ENCODE results near the gene PRRT3.
A peak's percentile ranks its signal among the peaks of the same experiment; 100 is the strongest.

The PRRT3 gene

DNA sequence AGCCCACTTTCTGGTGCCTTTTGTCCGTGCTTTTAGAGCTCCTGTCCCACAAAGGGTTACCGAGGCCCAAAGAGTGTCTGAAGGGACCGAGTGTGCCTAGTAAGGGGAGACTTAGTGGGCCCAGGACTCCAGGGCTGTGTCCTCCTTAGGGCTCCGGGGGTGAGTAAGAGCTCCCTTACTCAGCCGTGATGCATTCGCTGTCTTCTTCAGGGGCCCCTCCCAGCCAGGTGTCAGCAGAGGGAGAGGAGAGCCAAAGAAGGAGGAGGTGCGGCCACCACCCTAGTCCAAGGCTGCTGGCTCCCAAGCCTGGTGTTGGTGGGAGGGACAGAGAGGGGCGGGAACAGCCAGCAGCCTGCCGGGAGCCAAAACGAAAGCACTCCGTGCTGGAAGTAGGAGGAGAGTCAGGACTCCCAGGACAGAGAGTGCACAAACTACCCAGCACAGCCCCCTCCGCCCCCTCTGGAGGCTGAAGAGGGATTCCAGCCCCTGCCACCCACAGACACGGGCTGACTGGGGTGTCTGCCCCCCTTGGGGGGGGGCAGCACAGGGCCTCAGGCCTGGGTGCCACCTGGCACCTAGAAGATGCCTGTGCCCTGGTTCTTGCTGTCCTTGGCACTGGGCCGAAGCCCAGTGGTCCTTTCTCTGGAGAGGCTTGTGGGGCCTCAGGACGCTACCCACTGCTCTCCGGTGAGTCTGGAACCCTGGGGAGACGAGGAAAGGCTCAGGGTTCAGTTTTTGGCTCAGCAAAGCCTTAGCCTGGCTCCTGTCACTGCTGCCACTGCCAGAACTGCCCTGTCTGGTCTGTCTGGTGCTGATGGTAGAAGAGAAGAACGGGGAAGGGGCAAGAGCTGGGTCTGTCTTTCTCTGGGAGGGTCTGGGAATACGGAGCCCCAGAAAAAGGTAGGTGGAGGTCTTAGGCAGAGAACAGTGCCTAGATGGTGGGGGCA is 35.2 kb downstream of the PRRT3 start, which contains the start of gene IL17RC:
IL17RC (plus strand) TSS at position 365 of the 947 bp plus-strand sequence; CDS start at position 583, 218 bp downstream.
- Histone ChIP-seq H3K4me1 (ENCODE audit: insufficient read depth, low read length) (peaks cover 5% of the 10 kb centered on the region; the same call in 1 of the 2 replicates), H3K9me3 (ENCODE audit: control insufficient read depth, insufficient read depth, low read length) (no peaks in the 10 kb centered on the region), H3K9ac (ENCODE audit: low read depth, low read length) (peak within 1 kb of the TSS; percentile 62), H3K36me3 (ENCODE audit: insufficient read depth, low read length) (no peaks in the 10 kb centered on the region)

DNA sequence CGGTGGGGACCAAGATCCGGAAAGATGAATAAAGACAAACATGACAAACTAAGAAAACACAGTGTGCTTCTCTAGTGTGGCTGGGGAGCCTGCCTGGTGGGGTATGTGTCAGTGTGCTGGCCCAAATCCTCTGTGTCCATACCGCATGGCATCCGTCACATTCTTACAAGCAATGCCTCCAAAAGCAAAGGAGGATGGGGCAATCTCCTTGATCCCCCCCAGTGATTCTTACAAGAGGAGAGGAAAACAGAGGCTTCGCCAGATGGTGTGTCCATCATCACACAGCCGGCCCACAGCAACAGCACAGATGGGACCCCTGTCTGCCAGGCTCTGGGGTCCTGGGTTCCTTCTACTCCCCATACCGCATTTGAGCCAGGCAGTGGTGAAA is 35.9 kb downstream of the PRRT3 start:
- Histone ChIP-seq H3K9me3 (ENCODE audit: control insufficient read depth, insufficient read depth, low read length) (no peaks in the 10 kb centered on the region), H3K36me3 (ENCODE audit: insufficient read depth, low read length) (no peaks in the 10 kb centered on the region), H3K9ac (ENCODE audit: low read depth, low read length) (peak overlapping the region; percentile 42), H3K4me1 (ENCODE audit: insufficient read depth, low read length) (peaks cover 5% of the 10 kb centered on the region; the same call in 1 of the 2 replicates)

DNA sequence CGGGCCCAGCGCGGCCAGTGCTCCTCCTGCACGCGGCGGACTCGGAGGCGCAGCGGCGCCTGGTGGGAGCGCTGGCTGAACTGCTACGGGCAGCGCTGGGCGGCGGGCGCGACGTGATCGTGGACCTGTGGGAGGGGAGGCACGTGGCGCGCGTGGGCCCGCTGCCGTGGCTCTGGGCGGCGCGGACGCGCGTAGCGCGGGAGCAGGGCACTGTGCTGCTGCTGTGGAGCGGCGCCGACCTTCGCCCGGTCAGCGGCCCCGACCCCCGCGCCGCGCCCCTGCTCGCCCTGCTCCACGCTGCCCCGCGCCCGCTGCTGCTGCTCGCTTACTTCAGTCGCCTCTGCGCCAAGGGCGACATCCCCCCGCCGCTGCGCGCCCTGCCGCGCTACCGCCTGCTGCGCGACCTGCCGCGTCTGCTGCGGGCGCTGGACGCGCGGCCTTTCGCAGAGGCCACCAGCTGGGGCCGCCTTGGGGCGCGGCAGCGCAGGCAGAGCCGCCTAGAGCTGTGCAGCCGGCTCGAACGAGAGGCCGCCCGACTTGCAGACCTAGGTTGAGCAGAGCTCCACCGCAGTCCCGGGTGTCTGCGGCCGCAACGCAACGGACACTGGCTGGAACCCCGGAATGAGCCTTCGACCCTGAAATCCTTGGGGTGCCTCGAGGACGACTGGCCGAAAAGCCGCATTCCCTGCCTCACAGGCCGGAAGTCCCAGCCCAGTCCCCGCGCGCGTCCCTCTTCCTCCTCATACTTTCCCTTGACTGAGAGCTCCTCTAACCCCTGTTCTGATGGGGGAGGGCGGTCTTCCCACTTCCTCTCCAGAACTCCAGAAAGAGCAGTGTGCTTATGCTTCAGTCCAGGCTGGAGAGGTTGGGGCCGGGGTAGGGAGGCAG is 36.7 kb downstream of the PRRT3 start:
- Histone ChIP-seq H3K36me3 (ENCODE audit: insufficient read depth, low read length) (no peaks in the 10 kb centered on the region), H3K9ac (ENCODE audit: low read depth, low read length) (peak overlapping the region; percentile 62), H3K4me1 (ENCODE audit: insufficient read depth, low read length) (peaks cover 5% of the 10 kb centered on the region; the same call in 1 of the 2 replicates), H3K9me3 (ENCODE audit: control insufficient read depth, insufficient read depth, low read length) (no peaks in the 10 kb centered on the region)

DNA sequence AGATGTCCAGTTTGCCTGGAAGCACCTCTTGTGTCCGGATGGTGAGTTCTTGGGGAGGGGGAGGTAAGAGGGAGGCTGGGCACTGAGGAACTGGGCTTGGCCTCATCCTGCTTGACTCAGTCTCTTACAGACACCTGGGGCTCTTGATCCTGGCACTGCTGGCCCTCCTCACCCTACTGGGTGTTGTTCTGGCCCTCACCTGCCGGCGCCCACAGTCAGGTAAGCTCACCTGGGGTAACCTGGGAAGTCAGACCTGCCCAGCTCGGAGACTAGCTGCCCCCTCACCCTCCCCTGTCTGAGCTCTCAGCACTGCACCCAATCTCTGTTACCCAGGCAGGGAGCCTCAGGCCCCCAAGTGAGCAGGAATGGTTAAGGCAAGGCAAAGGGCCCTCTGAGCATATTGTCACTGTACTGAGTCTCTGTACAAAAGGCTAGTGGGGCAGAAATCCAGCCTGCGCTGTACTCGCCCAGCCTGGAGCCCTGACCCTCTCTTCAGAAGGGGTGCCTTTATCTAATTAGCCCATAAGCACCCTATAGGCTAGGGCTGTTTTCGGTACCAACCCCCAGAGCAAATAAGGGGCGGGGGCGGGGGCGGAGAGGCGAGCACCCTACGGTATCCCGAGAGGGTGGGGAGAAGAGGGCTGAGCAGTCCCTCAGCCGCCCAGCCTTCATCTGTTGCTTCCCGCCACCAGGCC is 37.5 kb downstream of the PRRT3 start:
- Histone ChIP-seq H3K9ac (ENCODE audit: low read depth, low read length) (peak overlapping the region; percentile 62; the same call in 1 of the 2 replicates), H3K36me3 (ENCODE audit: insufficient read depth, low read length) (no peaks in the 10 kb centered on the region), H3K9me3 (ENCODE audit: control insufficient read depth, insufficient read depth, low read length) (no peaks in the 10 kb centered on the region), H3K4me1 (ENCODE audit: insufficient read depth, low read length) (peaks cover 5% of the 10 kb centered on the region; the same call in 1 of the 2 replicates)

DNA sequence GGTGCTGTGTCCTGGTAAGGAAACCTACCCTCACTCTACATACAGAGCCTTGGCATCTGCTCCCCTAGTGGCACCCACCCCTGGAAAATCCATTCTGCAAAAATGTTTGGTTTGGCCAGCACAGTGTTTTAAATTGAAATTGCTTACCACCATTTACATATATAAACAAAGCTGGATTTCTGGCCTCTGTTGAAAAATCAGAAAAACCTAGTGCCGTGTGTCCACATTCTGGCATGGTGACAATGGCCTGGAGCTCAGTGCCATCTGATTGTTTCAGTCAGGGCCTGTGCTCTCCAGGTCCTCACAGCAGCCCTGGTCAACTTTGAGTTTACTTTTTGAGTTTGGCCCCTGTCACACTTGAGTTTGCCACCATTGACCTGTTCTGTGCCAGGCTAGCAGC is 38.2 kb downstream of the PRRT3 start:
- H3K9ac ChIP-seq (ENCODE audit: low read depth, low read length), result no peak overlapping the region
- no peaks in the 10 kb centered on the region for H3K9me3 ChIP-seq (ENCODE audit: control insufficient read depth, insufficient read depth, low read length)
- no peaks in the 10 kb centered on the region for H3K36me3 ChIP-seq (ENCODE audit: insufficient read depth, low read length)
- H3K4me1 ChIP-seq (ENCODE audit: insufficient read depth, low read length), result peaks cover 5% of the 10 kb centered on the region; the same call in 1 of the 2 replicates

GRCh38 chr3:9913601-9914000 is 38.6 kb downstream of the PRRT3 start:
- peaks cover 5% of the 10 kb centered on the region; the same call in 1 of the 2 replicates for H3K4me1 ChIP-seq (ENCODE audit: insufficient read depth, low read length)

DNA sequence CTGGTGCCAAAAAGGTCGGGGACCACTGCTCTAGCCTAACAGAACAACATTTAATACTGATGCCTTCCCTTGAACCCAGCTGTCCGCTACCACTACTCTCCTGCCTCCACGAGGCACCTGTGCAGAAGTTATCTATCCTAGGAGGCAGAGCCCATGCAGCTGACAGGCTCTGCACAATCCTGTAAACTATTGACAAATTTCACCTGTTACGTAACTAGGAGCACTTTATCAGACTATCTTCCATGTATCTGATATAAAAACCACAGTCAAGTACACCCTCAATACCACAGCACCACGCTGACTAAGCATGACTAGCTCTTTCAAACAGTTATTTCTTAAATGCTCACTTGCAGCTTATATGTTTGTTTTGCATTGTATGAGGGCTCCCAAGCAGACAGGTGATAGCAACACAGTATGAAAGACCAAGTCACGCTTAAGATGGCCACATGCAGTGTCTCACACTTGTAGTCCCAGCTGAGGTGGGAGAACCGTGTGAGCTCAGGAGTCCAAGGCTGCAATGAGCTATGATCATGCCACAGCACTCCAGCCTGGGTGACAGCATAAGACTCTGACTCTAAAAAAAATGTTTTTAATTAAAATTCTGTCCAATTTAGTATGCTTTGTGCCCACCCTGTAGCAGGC is 39.8 kb downstream of the PRRT3 start:
- Histone ChIP-seq H3K9ac (ENCODE audit: low read depth, low read length) (no peak overlapping the region), H3K4me1 (ENCODE audit: insufficient read depth, low read length) (peaks cover 5% of the 10 kb centered on the region; the same call in 1 of the 2 replicates), H3K36me3 (ENCODE audit: insufficient read depth, low read length) (no peaks in the 10 kb centered on the region), H3K9me3 (ENCODE audit: control insufficient read depth, insufficient read depth, low read length) (no peaks in the 10 kb centered on the region)

More at GRCh38 chr3:9913601-9914000, 38.6 kb downstream of the PRRT3 start:
- Histone ChIP-seq H3K9ac (ENCODE audit: low read depth, low read length) (no peak overlapping the region), H3K36me3 (ENCODE audit: insufficient read depth, low read length) (no peaks in the 10 kb centered on the region), H3K9me3 (ENCODE audit: control insufficient read depth, insufficient read depth, low read length) (no peaks in the 10 kb centered on the region)

DNA sequence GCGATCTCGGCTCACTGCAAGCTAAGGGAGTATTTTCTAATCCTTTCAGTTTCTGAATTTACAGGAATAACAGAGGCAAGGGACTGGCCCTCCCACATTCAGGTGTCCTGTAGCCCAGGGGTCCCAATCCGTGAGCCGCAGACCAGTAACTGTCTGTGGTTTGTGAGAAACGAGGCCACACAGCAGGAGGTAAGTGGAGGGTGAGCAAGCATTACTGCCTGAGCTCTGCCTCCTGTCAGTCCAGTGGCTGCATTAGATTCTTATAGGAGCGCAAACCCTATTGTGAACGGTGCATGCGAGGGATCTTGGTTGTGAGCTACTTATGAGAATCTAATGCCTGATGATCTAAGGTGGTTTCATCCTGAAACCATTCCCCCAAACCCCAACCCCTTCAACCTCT is 40.3 kb downstream of the PRRT3 start:
- Histone ChIP-seq H3K9me3 (ENCODE audit: control insufficient read depth, insufficient read depth, low read length) (no peaks in the 10 kb centered on the region), H3K9ac (ENCODE audit: low read depth, low read length) (no peak overlapping the region), H3K36me3 (ENCODE audit: insufficient read depth, low read length) (no peaks in the 10 kb centered on the region), H3K4me1 (ENCODE audit: insufficient read depth, low read length) (peaks cover 5% of the 10 kb centered on the region; the same call in 1 of the 2 replicates)

- Histone ChIP-seq H3K36me3 (ENCODE audit: insufficient read depth, low read length) (no peaks in the 10 kb centered on the region), H3K4me1 (ENCODE audit: insufficient read depth, low read length) (no peaks in the 10 kb centered on the region)
Observed at GRCh38 chr3:9909221-9910013, 42.8 kb downstream of the PRRT3 start.

DNA sequence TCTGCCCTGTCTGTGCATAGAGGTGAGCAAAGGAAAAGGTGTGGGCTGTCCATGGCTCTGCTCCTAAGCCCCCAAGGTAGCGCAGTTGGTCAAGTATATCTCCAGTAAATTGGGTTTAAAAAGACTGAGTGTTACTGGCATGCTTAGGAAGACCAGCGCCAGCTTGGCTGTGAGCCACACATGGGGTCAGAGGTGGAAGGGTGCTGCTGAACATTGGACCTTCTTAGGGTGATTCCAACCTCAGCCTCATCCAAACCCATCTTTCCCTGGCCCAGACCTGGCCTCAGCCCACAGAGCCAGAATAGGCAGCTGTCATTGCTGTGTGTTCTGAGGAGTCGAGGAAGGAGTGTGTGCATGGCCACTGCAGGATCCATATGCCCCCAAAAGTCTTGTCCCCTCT is 43.9 kb downstream of the PRRT3 start:
- no peak overlapping the region for H3K9ac ChIP-seq (ENCODE audit: low read depth, low read length)
- no peaks in the 10 kb centered on the region for H3K9me3 ChIP-seq (ENCODE audit: control insufficient read depth, insufficient read depth, low read length)
- H3K36me3 ChIP-seq (ENCODE audit: insufficient read depth, low read length), result no peaks in the 10 kb centered on the region
- H3K4me1 ChIP-seq (ENCODE audit: insufficient read depth, low read length), result peaks cover 4% of the 10 kb centered on the region

More at GRCh38 chr3:9909221-9910013, 42.8 kb downstream of the PRRT3 start:
- no peak overlapping the region for H3K9ac ChIP-seq (ENCODE audit: low read depth, low read length)
- no peaks in the 10 kb centered on the region for H3K9me3 ChIP-seq (ENCODE audit: control insufficient read depth, insufficient read depth, low read length)

- no peak overlapping the region for H3K9ac ChIP-seq (ENCODE audit: low read depth, low read length)
- no peaks in the 10 kb centered on the region for H3K36me3 ChIP-seq (ENCODE audit: insufficient read depth, low read length)
- no peaks in the 10 kb centered on the region for H3K9me3 ChIP-seq (ENCODE audit: control insufficient read depth, insufficient read depth, low read length)
- H3K4me1 ChIP-seq (ENCODE audit: insufficient read depth, low read length), result peaks cover 18% of the 10 kb centered on the region
Observed at GRCh38 chr3:9906480-9906879, 45.7 kb downstream of the PRRT3 start.

- Histone ChIP-seq H3K36me3 (ENCODE audit: insufficient read depth, low read length) (no peaks in the 10 kb centered on the region), H3K4me1 (ENCODE audit: insufficient read depth, low read length) (peaks cover 18% of the 10 kb centered on the region), H3K9me3 (ENCODE audit: control insufficient read depth, insufficient read depth, low read length) (no peaks in the 10 kb centered on the region), H3K9ac (ENCODE audit: low read depth, low read length) (0 out of 2 replicates have a peak overlapping the region, but pooled peaks have one; percentile 6)
Observed at GRCh38 chr3:9903904-9904303, 48.3 kb downstream of the PRRT3 start.

DNA sequence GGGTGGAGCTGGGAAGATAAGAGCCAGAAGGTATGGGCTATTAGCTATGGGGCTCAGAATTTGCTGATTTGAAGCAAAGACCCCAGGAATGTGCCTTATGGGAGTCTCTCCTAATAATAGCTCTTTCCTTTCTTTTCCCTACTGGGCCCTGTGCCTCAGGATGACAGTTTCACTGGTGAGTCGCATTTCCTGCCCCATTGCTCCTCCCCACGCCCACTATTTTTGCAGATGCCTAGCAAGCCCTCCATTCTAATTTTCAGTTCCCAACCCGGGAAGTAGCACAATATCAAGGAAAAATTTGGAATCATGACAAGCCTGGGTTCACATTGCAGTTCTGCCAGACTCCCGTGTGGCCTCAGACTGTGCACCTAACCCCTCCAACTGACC is 49.0 kb downstream of the PRRT3 start:
- Histone ChIP-seq H3K9me3 (ENCODE audit: control insufficient read depth, insufficient read depth, low read length) (no peaks in the 10 kb centered on the region), H3K4me1 (ENCODE audit: insufficient read depth, low read length) (peaks cover 18% of the 10 kb centered on the region), H3K36me3 (ENCODE audit: insufficient read depth, low read length) (no peaks in the 10 kb centered on the region), H3K9ac (ENCODE audit: low read depth, low read length) (peak overlapping the region; percentile 19; the same call in 1 of the 2 replicates)
